Activated CD4-positive, alpha-beta T cell treated with anti-CD3 and anti-CD28 coated beads for 24 hours (primary cell): ENCODE measurements around the gene PPP1R16B.
"Not testable (repeated sequence)": the region's sequence is repeated elsewhere in the genome, so short reads cannot be mapped to it uniquely, and the experiment has no call there.

Experiments
- DNase-seq, 2 donors: peaks; one replicate each; pipeline ENCODE4 v3.0.0-alpha.2; 2020; ENCODE audit warnings: low read depth in 2 of 2

PPP1R16B gene

DNA sequence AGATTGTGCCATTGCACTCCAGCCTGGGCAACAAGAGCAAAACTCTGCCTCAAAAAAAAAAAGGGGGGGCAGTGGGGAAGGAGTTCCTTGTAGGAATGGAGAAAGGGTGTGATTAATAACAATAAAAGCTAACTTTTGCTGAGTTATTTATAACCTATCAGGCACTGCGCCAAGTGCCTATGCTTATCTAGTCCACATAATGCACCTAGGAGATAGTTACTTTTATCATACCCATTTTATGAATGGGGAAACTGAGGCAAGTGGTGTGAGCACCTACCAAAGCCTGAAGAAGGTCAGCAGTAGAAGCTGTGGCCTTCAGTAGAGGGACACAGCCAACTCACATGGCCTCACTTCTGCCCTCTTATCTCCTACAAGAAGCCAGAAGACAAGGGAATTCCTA is 13.6 kb upstream of the PPP1R16B start:
- no peak for DNase-seq

DNA sequence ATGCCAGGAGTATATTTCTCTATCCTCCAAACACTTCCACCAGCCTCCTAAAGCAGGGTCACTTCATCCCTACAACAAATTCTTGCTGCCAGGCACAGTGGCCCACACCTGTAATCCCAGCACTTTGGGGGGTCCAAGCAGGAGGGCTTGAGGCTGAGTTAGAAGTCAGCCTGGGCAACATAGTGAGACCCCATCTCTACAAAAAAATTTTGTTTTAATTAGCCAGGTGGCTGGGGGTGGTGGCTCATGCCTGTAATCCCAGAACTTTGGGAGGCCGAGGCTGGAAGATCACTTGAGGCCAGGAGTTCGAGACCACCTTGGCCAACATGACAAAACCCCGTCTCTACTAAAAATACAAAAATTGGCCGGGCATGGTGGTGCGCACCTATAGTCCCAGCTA is 11.4 kb upstream of the PPP1R16B start:
- DNase-seq = not testable (repeated sequence)

DNA sequence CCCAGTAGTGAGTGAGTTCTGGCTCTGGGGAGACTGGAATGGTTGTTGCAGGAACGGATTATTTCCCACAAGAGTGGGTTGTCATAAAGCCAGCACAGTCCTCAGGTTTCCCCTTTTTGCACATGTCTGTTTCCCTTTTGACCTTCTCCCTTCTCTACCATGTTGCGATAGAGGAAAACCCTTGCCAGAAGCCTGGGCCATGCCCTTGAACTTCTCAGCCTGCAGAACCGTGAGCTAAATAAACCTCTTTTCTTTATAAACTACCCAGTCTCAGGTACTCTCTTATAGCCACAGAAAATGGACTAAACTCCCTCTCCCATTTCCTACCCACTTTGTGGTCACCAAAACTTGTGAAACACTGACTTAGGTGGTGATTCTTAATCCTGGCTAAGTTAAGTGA is 7.2 kb upstream of the PPP1R16B start:
- no peak for DNase-seq

DNA sequence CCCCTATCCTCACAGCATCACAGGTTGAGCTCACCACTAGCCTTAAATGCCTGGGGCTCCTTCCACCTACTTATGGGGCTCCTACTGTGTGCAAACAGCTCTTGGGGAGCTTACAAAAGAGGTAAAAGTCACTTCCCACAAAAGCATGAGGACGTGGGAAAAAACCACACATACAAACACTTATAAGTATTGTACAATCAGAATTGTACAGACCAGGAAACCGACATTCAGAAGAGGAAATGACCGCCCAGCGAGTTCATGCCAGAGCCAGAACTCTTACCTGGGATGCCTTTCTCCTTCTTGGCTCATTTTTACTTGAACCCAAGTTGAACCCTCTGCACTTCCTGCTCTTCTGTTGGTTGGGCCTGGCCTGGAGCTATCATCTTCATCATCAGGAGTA is 6.3 kb upstream of the PPP1R16B start:
- DNase-seq = no peak

GRCh38 chr20:38800882-38801281 is 4.6 kb upstream of the PPP1R16B start:
- no peak for DNase-seq

- no peak for DNase-seq
These were observed 1.3 kb upstream of the PPP1R16B start for GRCh38 chr20:38804221-38804620.

DNA sequence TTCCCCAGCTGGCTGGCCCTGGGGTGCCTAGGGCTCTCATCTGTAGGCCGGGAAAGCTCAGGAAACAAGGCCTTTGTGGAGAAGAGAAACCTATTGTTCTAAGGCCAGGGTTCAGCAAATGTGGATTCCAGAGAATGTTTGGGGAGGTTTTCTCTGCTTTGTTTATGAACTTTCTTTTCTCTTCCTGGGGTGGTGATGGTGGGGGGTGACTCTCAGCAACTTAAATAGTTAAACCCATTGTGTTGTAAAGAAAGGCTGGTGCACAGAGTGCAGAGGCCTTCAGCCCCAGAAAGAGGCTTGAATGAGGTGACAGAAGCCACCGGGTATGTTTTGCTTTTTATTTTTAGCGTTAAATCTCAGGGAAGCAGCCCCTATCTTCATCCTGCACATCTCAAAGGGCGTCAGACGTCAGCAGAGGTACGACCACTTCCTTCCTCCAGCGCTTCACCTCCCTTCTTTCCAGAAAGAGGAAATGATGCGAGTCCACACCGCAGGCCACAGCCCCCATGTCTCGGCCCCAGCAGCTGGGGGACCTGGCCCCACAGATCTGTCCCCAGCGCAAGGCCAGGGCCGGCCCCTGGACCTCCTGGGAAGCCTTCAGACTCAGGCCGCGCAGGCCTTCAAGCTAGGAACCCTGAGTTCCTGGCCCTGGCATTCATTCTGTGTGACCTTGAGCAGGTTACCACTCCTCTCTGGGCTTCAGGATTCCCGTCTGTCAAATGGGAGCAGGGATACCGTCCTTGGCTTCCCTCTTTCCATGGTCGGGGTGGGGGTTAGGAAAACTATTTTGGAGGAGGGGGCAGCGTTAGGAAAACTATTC is 605 bp upstream of the PPP1R16B start:
- DNase-seq = peak in 1 of 2 donors; percentile 49

- DNase-seq = no peak
These were observed 709 bp downstream of the PPP1R16B start for GRCh38 chr20:38805958-38806854.

GRCh38 chr20:38806855-38807655 is 1.6 kb downstream of the PPP1R16B start:
- no peak for DNase-seq

- no peak for DNase-seq
These were observed 4.4 kb downstream of the PPP1R16B start for GRCh38 chr20:38809942-38810341.

- no peak for DNase-seq
These were observed 5.6 kb downstream of the PPP1R16B start for GRCh38 chr20:38810926-38811630.

- no peak for DNase-seq
These were observed 6.3 kb downstream of the PPP1R16B start for GRCh38 chr20:38811769-38812168.

- DNase-seq = no peak
These were observed 6.7 kb downstream of the PPP1R16B start for GRCh38 chr20:38812182-38812581.

GRCh38 chr20:38812709-38813573 is 7.4 kb downstream of the PPP1R16B start:
- no peak for DNase-seq

GRCh38 chr20:38813574-38813962 is 8.1 kb downstream of the PPP1R16B start:
- DNase-seq = not testable (repeated sequence)

DNA sequence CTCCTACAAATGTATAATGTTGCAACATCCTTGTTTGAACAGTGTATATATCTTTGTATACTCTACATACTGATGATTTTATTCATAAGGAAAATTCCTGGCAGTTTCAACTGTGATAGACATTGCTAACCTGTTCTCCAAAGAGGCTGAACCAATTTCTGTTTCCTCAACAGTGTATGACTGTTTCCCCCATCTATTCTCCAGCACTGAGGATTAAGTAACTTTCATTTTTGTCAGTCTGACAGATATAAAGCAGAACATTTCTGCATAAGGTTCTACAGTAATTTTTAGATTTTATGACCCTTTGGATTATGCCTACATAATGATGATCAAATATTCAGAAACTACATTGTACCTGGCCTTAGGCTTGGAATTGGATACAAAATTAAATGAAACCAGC is 9.9 kb downstream of the PPP1R16B start:
- DNase-seq = no peak

DNA sequence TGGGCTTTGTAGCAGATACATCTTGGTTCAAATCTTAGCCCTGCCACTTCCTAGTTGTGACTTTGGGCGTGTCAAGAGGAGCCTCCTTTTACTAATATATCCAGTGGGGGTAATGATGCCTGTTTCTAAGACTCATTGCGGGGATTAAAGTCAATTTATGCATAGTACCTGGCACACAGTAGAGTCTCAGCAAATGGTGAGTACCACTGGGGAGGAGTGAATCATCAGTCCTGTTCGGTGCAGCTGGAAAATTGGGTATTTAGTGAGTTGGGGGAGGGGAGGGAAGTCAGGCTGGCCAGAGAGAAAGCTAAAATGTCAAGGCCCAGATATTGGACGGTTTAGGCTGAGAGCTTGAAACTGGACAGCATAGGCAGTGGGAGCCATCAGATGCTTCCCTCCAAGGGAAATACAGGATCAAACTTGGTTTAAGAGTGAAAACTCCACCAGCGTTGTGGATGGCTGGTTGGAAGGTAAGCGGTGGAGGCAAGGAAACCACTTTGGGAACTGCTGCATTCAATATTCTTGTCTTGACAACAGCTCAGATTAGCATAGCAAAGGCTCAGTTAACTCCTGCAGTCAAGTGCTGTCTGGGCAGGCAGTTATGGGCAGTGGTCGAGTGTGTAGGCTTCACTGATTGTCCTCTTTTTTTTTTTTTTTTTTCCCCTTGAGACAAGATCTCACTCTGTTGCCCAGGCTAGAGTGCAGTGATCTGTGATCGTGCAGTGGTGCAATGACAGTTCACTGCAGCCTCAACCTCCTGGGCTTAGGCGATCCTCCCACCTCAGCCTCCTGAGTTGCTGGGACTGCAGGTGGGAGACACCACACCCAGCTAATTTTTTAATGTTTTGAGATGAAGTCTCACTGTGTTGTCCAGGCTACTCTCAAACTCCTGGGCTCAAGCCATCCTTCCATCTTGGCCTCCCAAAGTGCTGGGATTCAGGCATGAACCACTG is 12.9 kb downstream of the PPP1R16B start:
- DNase-seq = no peak

- DNase-seq = no peak
These were observed 20.0 kb downstream of the PPP1R16B start for GRCh38 chr20:38825571-38825900.

DNA sequence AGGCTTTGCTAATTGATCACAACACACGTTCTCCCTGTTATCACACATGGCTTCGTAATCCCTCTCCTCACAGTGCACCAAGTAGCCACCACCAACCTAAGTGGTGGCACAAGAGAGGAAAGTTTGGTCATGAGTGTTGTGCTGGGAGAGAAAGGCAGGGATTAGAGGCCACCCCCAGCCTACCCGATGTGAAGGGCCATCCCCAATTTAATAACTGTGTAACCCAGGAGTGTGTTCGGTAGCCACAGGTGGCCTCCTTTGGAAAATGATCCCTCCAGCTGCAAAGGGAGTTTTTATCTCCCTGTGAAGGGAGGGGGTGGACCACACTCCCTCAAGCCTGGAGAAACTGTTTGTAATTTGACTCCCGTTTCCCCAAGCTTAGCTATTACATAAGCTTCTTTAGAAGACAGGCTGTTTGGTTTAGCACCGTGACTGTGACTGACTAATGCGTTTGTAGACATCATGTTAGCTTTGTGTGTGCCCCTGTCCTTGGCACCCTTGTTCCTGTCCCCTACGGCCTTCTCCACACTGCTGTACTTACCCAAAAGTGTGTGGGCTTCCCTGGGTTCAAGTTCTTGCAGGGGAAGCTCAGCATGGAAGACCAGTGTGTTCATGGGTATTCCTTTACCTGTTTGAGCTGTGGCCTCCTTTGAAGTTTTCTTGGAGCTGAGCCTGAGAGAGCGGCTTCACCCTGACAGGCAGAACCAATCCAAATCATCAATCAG is 20.6 kb downstream of the PPP1R16B start:
- DNase-seq = no peak
